Measurements from ENCODE around the gene WWOX. TPM values are rescaled to one million over a fixed set of nuclear protein-coding genes. Genes with fewer than 3 reads are reported as not detected.

The WWOX gene
- polyA plus RNA-seq, 1 donor from 2014 or later = 25.6 TPM

DNA sequence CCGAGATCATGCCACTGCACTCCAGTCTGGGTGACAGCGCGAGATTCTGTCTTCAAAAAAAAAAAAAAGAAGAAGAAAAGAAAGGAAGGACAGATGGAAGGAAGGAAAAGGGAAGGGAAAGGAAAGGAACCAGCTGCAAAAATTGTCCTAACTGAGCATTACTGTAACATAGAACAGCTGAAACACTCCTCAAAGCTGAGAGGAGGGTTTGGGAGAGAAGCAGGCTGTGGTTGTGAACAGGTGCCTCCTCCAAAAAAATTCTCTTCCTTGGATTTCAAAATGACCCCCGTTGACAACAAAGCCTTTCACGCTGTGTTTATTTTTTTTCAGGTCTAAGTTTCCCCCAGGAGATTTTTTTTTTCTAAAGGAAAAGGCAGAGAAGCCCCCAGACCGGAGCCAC, 541.4 kb downstream of the WWOX start:
- no peaks in the 10 kb centered on the region for H3K9me3 ChIP-seq (ENCODE audit: low read length)
- TF ChIP-seq EZH2 (IDR thresholded peaks at IDR 0.05; ENCODE audit: borderline replicate concordance, insufficient read depth, low read length, poor library complexity, severe bottlenecking) (no peak), MXI1 (conservative IDR thresholded peaks at IDR 0.05; ENCODE audit: poor library complexity, severe bottlenecking) (no peak), EP300 (conservative IDR thresholded peaks at IDR 0.05; ENCODE audit: poor library complexity, severe bottlenecking) (no peak), TAF1 (IDR thresholded peaks at IDR 0.05; ENCODE audit: low read depth) (no peak), POLR2AphosphoS5 (IDR thresholded peaks at IDR 0.05) (no peak), RAD21 (conservative IDR thresholded peaks at IDR 0.05) (no peak), SMC3 (conservative IDR thresholded peaks at IDR 0.05; ENCODE audit: poor library complexity) (no peak)
- TF ChIP-seq, protein P1, sequence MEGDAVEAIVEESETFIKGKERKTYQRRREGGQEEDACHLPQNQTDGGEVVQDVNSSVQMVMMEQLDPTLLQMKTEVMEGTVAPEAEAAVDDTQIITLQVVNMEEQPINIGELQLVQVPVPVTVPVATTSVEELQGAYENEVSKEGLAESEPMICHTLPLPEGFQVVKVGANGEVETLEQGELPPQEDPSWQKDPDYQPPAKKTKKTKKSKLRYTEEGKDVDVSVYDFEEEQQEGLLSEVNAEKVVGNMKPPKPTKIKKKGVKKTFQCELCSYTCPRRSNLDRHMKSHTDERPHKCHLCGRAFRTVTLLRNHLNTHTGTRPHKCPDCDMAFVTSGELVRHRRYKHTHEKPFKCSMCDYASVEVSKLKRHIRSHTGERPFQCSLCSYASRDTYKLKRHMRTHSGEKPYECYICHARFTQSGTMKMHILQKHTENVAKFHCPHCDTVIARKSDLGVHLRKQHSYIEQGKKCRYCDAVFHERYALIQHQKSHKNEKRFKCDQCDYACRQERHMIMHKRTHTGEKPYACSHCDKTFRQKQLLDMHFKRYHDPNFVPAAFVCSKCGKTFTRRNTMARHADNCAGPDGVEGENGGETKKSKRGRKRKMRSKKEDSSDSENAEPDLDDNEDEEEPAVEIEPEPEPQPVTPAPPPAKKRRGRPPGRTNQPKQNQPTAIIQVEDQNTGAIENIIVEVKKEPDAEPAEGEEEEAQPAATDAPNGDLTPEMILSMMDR (IDR thresholded peaks at IDR 0.05; ENCODE audit: poor library complexity, severe bottlenecking) = no peak
- TF ChIP-seq, protein P2, sequence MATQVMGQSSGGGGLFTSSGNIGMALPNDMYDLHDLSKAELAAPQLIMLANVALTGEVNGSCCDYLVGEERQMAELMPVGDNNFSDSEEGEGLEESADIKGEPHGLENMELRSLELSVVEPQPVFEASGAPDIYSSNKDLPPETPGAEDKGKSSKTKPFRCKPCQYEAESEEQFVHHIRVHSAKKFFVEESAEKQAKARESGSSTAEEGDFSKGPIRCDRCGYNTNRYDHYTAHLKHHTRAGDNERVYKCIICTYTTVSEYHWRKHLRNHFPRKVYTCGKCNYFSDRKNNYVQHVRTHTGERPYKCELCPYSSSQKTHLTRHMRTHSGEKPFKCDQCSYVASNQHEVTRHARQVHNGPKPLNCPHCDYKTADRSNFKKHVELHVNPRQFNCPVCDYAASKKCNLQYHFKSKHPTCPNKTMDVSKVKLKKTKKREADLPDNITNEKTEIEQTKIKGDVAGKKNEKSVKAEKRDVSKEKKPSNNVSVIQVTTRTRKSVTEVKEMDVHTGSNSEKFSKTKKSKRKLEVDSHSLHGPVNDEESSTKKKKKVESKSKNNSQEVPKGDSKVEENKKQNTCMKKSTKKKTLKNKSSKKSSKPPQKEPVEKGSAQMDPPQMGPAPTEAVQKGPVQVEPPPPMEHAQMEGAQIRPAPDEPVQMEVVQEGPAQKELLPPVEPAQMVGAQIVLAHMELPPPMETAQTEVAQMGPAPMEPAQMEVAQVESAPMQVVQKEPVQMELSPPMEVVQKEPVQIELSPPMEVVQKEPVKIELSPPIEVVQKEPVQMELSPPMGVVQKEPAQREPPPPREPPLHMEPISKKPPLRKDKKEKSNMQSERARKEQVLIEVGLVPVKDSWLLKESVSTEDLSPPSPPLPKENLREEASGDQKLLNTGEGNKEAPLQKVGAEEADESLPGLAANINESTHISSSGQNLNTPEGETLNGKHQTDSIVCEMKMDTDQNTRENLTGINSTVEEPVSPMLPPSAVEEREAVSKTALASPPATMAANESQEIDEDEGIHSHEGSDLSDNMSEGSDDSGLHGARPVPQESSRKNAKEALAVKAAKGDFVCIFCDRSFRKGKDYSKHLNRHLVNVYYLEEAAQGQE (IDR thresholded peaks at IDR 0.05; ENCODE audit: borderline replicate concordance) = no peak
- no peaks in the 10 kb centered on the region for H4K20me1 ChIP-seq (ENCODE audit: insufficient read depth)
- H3K27ac ChIP-seq (ENCODE audit: low read length) = no peak overlapping the region
- H3K27me3 ChIP-seq (ENCODE audit: insufficient read depth, low read depth, low read length) = no peaks in the 10 kb centered on the region
- no peak overlapping the region for H2AFZ ChIP-seq (ENCODE audit: low read depth, low read length)
- no peaks in the 10 kb centered on the region for H3K36me3 ChIP-seq (ENCODE audit: insufficient read depth, low read length)
- H3K4me2 ChIP-seq (ENCODE audit: low read length) = no peak overlapping the region
- no peaks in the 10 kb centered on the region for H3F3A ChIP-seq (ENCODE audit: insufficient read depth, low read length, poor library complexity, severe bottlenecking)
- H3K9ac ChIP-seq (ENCODE audit: low read length) = no peak overlapping the region
- H3K9me2 ChIP-seq (ENCODE audit: insufficient read depth, low read length) = no peaks in the 10 kb centered on the region
- H3K4me3 ChIP-seq (ENCODE audit: low read length) = peak overlapping the region; percentile 51
- no peaks in the 10 kb centered on the region for H3K79me2 ChIP-seq (replicated peaks; ENCODE audit: insufficient read depth, low read length)

DNA sequence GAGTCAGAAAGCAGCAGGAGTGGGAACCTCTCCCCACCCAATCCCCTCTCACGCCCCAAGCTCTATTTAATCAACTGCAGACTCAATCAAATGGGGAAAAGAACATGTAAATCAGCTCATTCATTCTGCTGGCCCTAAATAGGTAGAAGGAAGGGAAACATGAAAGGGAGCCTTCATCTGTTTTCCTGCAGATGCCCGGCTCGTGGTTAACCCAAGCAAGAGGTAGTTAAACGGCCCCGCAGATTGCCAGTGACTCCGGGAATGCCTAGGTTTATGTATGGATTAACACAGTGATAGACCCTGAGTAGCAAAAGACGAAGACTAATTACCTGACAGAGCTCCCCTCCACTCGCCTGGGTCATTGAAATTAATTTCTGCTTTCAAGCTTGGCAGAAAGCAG, 542.0 kb downstream of the WWOX start:
- Histone ChIP-seq H3K9me2 (ENCODE audit: insufficient read depth, low read length) (no peaks in the 10 kb centered on the region), H4K20me1 (ENCODE audit: insufficient read depth) (no peaks in the 10 kb centered on the region), H3F3A (ENCODE audit: insufficient read depth, low read length, poor library complexity, severe bottlenecking) (no peaks in the 10 kb centered on the region)

More for the DNA sequence above, 542.0 kb downstream of the WWOX start:
- H3K36me3 ChIP-seq (ENCODE audit: insufficient read depth, low read length) = no peaks in the 10 kb centered on the region
- no peak overlapping the region for H2AFZ ChIP-seq (ENCODE audit: low read depth, low read length)
- no peaks in the 10 kb centered on the region for H3K9me3 ChIP-seq (ENCODE audit: low read length)
- H3K9ac ChIP-seq (ENCODE audit: low read length) = no peak overlapping the region
- H3K79me2 ChIP-seq (replicated peaks; ENCODE audit: insufficient read depth, low read length) = no peaks in the 10 kb centered on the region
- H3K4me3 ChIP-seq (ENCODE audit: low read length) = peak overlapping the region; percentile 51
- H3K27me3 ChIP-seq (ENCODE audit: insufficient read depth, low read depth, low read length) = no peaks in the 10 kb centered on the region
- H3K4me2 ChIP-seq (ENCODE audit: low read length) = peak overlapping the region; percentile 1
- H3K27ac ChIP-seq (ENCODE audit: low read length) = no peak overlapping the region
- TF ChIP-seq POLR2AphosphoS5 (IDR thresholded peaks at IDR 0.05) (no peak), SMC3 (conservative IDR thresholded peaks at IDR 0.05; ENCODE audit: poor library complexity) (no peak), EP300 (conservative IDR thresholded peaks at IDR 0.05; ENCODE audit: poor library complexity, severe bottlenecking) (no peak), RAD21 (conservative IDR thresholded peaks at IDR 0.05) (no peak), TAF1 (IDR thresholded peaks at IDR 0.05; ENCODE audit: low read depth) (no peak), MXI1 (conservative IDR thresholded peaks at IDR 0.05; ENCODE audit: poor library complexity, severe bottlenecking) (no peak), EZH2 (IDR thresholded peaks at IDR 0.05; ENCODE audit: borderline replicate concordance, insufficient read depth, low read length, poor library complexity, severe bottlenecking) (no peak)
- TF ChIP-seq, protein P2 (IDR thresholded peaks at IDR 0.05; ENCODE audit: borderline replicate concordance) = no peak
- TF ChIP-seq, protein P1 (IDR thresholded peaks at IDR 0.05; ENCODE audit: poor library complexity, severe bottlenecking) = no peak

Data from neural cell (in vitro differentiated cells).